Measurements from ENCODE around the gene TSHZ2.

TSHZ2 gene

GRCh38 chr20:53028337-53029007 lies 56.3 kb downstream of the TSHZ2 start:
- DNase-seq (ENCODE audit: low spot score): no peak

- no peak for DNase-seq (ENCODE audit: low spot score)
Measured at GRCh38 chr20:53030061-53030460, 57.9 kb downstream of the TSHZ2 start.

GRCh38 chr20:53032046-53032445 lies 59.9 kb downstream of the TSHZ2 start:
- no peak for DNase-seq (ENCODE audit: low spot score)

GRCh38 chr20:53032478-53032932 lies 60.3 kb downstream of the TSHZ2 start:
- no peak for DNase-seq (ENCODE audit: low spot score)

- DNase-seq (ENCODE audit: low spot score): no peak
Measured at GRCh38 chr20:53033176-53033575, 61.0 kb downstream of the TSHZ2 start.

GRCh38 chr20:53034899-53035298 lies 62.7 kb downstream of the TSHZ2 start:
- no peak for DNase-seq (ENCODE audit: low spot score)

- DNase-seq (ENCODE audit: low spot score): no peak
Measured at GRCh38 chr20:53036992-53037391, 64.8 kb downstream of the TSHZ2 start.

GRCh38 chr20:53037621-53038020 lies 65.5 kb downstream of the TSHZ2 start:
- DNase-seq (ENCODE audit: low spot score): no peak

- DNase-seq (ENCODE audit: low spot score): no peak
Measured at GRCh38 chr20:53038299-53038698, 66.1 kb downstream of the TSHZ2 start.

GRCh38 chr20:53040693-53041589 lies 68.8 kb downstream of the TSHZ2 start:
- no peak for DNase-seq (ENCODE audit: low spot score)

GRCh38 chr20:53042521-53042920 lies 70.4 kb downstream of the TSHZ2 start:
- no peak for DNase-seq (ENCODE audit: low spot score)

- no peak for DNase-seq (ENCODE audit: low spot score)
Measured at GRCh38 chr20:53044296-53044695, 72.1 kb downstream of the TSHZ2 start.

GRCh38 chr20:53045941-53046340 lies 73.8 kb downstream of the TSHZ2 start:
- DNase-seq (ENCODE audit: low spot score): no peak

GRCh38 chr20:53047203-53047602 lies 75.0 kb downstream of the TSHZ2 start:
- no peak for DNase-seq (ENCODE audit: low spot score)

GRCh38 chr20:53048387-53048786 lies 76.2 kb downstream of the TSHZ2 start:
- no peak for DNase-seq (ENCODE audit: low spot score)

GRCh38 chr20:53050338-53050737 lies 78.2 kb downstream of the TSHZ2 start:
- DNase-seq (ENCODE audit: low spot score): no peak

- DNase-seq (ENCODE audit: low spot score): no peak
Measured at GRCh38 chr20:53052380-53052779, 80.2 kb downstream of the TSHZ2 start.

- DNase-seq (ENCODE audit: low spot score): no peak
Measured at GRCh38 chr20:53053595-53053994, 81.4 kb downstream of the TSHZ2 start.

GRCh38 chr20:53055367-53056067 lies 83.4 kb downstream of the TSHZ2 start:
- DNase-seq (ENCODE audit: low spot score): no peak

- DNase-seq (ENCODE audit: low spot score): no peak
Measured at GRCh38 chr20:53057579-53057978, 85.4 kb downstream of the TSHZ2 start.

- no peak for DNase-seq (ENCODE audit: low spot score)
Measured at GRCh38 chr20:53059848-53060247, 87.7 kb downstream of the TSHZ2 start.

- no peak for DNase-seq (ENCODE audit: low spot score)
Measured at GRCh38 chr20:53061192-53062108, 89.3 kb downstream of the TSHZ2 start.
